Loucy (cell line): ENCODE measurements around the gene ZNF318.

Source experiments
- H2AFZ ChIP-seq: fragments of 200-600 bp; sonication (generic); 2 replicates; pipeline ENCODE4 v1.6.0; 2016; ENCODE audit warnings: antibody characterized with exemption, mild to moderate bottlenecking, low read length, moderate library complexity
- H3F3A ChIP-seq: fragments of 200-600 bp; 2 replicates; pipeline ENCODE4 v1.6.0; 2016; ENCODE audit warnings: antibody characterized with exemption, low read depth, mild to moderate bottlenecking
- H3K27me3 ChIP-seq: fragments of 200-600 bp; sonication (generic); 2 replicates; pipeline ENCODE4 v1.6.1; 2014; ENCODE audit warnings: low read length, mild to moderate bottlenecking; ENCODE audit not compliant: insufficient read depth, poor library complexity, severe bottlenecking
- H3K36me3 ChIP-seq: fragments of 200-600 bp; sonication (generic); 2 replicates; pipeline ENCODE4 v1.6.1; 2016; ENCODE audit warnings: low read length; ENCODE audit not compliant: insufficient read depth
- H3K4me1 ChIP-seq: fragments of 200-600 bp; sonication (generic); 2 replicates; pipeline ENCODE4 v1.5.1; 2014; ENCODE audit warnings: low read length, mild to moderate bottlenecking; ENCODE audit not compliant: insufficient read depth, poor library complexity, severe bottlenecking
- H3K4me2 ChIP-seq: fragments of 200-600 bp; sonication (generic); 2 replicates; pipeline ENCODE4 v1.6.0; 2014; ENCODE audit warnings: antibody characterized with exemption, low read length, low read depth, mild to moderate bottlenecking; ENCODE audit not compliant: poor library complexity, severe bottlenecking
- H3K4me3 ChIP-seq: fragments of 200-600 bp; sonication (generic); 2 replicates; pipeline ENCODE4 v1.5.1; 2014; ENCODE audit warnings: low read length, mild to moderate bottlenecking, mixed read lengths; ENCODE audit not compliant: poor library complexity, severe bottlenecking
- H3K79me2 ChIP-seq: fragments of 200-600 bp; sonication (generic); 2 replicates; pipeline ENCODE4 v1.6.1; 2014; ENCODE audit warnings: low read length; ENCODE audit not compliant: insufficient read depth
- H3K9ac ChIP-seq: fragments of 200-600 bp; sonication (generic); 2 replicates; pipeline ENCODE4 v1.6.0; 2014; ENCODE audit warnings: mild to moderate bottlenecking, low read depth, low read length, moderate library complexity; ENCODE audit not compliant: poor library complexity, severe bottlenecking
- H3K9me2 ChIP-seq: fragments of 200-600 bp; sonication (generic); replicated peaks from 2 replicates; pipeline ENCODE4 v1.6.1; 2016; ENCODE audit warnings: low read depth, low read length, mixed read lengths
- H3K9me3 ChIP-seq: fragments of 200-600 bp; sonication (generic); 2 replicates; pipeline ENCODE4 v1.6.1; 2014; ENCODE audit warnings: mild to moderate bottlenecking, antibody characterized with exemption, low read length, low read depth; ENCODE audit not compliant: insufficient read depth
- H4K20me1 ChIP-seq: fragments of 200-600 bp; sonication (generic); 2 replicates; pipeline ENCODE4 v1.6.0; 2014; ENCODE audit warnings: antibody characterized with exemption, low read length, mild to moderate bottlenecking; ENCODE audit not compliant: insufficient read depth, poor library complexity, severe bottlenecking
- EZH2phosphoT487 ChIP-seq: fragments of 200-600 bp; IDR thresholded peaks from 2 replicates; pipeline ENCODE4 v1.6.1; 2018; ENCODE audit warnings: antibody characterized with exemption, mild to moderate bottlenecking, moderate library complexity, borderline replicate concordance
- TF ChIP-seq, protein P1 (sequence below): fragments of 200-600 bp; sonication (generic); conservative IDR thresholded peaks from 2 replicates; pipeline ENCODE4 v1.5.1; 2014; ENCODE audit warnings: mild to moderate bottlenecking, antibody characterized with exemption, low read length

Gene ZNF318

DNA sequence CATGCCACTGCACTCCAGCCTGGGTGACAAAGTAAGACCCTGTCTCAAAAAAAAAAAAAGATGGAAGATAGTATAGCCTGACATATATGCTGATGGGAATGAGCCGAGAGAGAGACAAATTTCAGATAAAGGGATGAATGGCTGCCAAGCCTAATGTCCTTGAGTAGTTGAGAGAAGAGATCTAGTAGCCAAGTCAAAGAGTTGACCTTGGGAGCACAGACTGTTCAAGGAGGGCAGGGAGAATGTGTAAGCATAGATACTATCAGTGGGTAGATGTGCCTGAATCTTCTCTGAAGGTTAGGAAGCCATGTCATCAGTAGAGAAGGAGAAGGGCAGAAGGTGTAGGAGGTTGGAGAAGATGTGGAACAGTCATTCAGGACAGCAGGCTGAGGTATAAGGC, 37.8 kb upstream of the ZNF318 start:
- Histone ChIP-seq H3K9me2 (no peaks in the 10 kb centered on the region), H3K36me3 (no peaks in the 10 kb centered on the region), H3K27me3 (no peaks in the 10 kb centered on the region), H3K9ac (no peak overlapping the region), H3F3A (no peaks in the 10 kb centered on the region), H3K4me2 (no peak overlapping the region), H3K79me2 (no peaks in the 10 kb centered on the region), H3K9me3 (no peaks in the 10 kb centered on the region), H2AFZ (no peak overlapping the region), H4K20me1 (no peaks in the 10 kb centered on the region), H3K4me3 (no peak overlapping the region), H3K4me1 (no peaks in the 10 kb centered on the region)
- TF ChIP-seq, protein P1, sequence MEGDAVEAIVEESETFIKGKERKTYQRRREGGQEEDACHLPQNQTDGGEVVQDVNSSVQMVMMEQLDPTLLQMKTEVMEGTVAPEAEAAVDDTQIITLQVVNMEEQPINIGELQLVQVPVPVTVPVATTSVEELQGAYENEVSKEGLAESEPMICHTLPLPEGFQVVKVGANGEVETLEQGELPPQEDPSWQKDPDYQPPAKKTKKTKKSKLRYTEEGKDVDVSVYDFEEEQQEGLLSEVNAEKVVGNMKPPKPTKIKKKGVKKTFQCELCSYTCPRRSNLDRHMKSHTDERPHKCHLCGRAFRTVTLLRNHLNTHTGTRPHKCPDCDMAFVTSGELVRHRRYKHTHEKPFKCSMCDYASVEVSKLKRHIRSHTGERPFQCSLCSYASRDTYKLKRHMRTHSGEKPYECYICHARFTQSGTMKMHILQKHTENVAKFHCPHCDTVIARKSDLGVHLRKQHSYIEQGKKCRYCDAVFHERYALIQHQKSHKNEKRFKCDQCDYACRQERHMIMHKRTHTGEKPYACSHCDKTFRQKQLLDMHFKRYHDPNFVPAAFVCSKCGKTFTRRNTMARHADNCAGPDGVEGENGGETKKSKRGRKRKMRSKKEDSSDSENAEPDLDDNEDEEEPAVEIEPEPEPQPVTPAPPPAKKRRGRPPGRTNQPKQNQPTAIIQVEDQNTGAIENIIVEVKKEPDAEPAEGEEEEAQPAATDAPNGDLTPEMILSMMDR, result no peak
- no peak for TF ChIP-seq EZH2phosphoT487

DNA sequence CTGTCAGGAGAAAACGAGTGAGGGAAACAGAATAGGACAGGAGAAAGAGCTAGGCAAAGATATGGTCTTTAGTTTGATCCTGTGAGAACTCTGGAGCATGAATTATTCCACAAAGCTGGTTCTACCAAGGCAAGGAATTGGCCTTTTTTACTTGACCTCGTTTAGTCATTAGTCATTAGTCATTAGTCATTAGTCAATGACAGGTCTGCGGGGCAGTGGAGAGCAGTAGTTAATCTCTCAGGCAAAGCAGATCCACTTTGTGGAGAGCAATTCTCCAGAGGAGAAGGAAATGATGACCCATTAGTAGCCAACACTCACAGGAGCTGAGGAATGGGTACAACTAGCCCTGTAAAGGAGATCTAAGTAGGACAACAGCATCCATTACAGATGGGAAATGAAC, 35.9 kb upstream of the ZNF318 start:
- no peaks in the 10 kb centered on the region for H3K79me2 ChIP-seq
- TF ChIP-seq, protein P1, result no peak
- no peak for TF ChIP-seq EZH2phosphoT487
- no peak overlapping the region for H3K4me3 ChIP-seq
- no peaks in the 10 kb centered on the region for H3K36me3 ChIP-seq
- H3F3A ChIP-seq, result no peaks in the 10 kb centered on the region
- H3K9me2 ChIP-seq, result no peaks in the 10 kb centered on the region
- H3K4me2 ChIP-seq, result no peak overlapping the region
- no peak overlapping the region for H2AFZ ChIP-seq
- H4K20me1 ChIP-seq, result no peaks in the 10 kb centered on the region
- H3K4me1 ChIP-seq, result no peaks in the 10 kb centered on the region
- no peak overlapping the region for H3K9ac ChIP-seq
- no peaks in the 10 kb centered on the region for H3K9me3 ChIP-seq
- H3K27me3 ChIP-seq, result no peaks in the 10 kb centered on the region

DNA sequence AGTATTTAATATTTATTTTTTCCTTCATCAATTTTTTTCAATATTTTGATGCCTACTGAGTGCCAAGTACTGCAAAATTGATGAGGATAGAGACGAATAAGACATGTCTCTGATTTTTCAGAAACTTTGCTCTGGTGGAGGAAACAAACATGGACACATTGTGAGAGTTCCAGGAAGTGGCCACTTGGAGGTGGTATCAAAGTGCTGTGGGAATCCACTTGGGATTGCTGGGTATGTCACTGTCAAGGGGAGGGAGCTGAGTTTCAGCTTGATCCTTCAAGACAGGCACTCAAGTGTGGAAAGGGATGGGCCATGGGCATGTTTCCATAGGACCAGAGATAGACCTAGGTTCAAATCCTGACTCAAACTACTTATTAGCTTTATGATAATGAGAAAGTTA, 33.4 kb upstream of the ZNF318 start:
- no peak overlapping the region for H3K9ac ChIP-seq
- no peaks in the 10 kb centered on the region for H3F3A ChIP-seq
- H3K9me2 ChIP-seq, result no peaks in the 10 kb centered on the region
- TF ChIP-seq EZH2phosphoT487, result no peak
- TF ChIP-seq, protein P1, result peak; percentile 21
- no peaks in the 10 kb centered on the region for H3K36me3 ChIP-seq
- no peaks in the 10 kb centered on the region for H3K79me2 ChIP-seq
- H3K4me3 ChIP-seq, result no peak overlapping the region
- H3K27me3 ChIP-seq, result no peaks in the 10 kb centered on the region
- H3K4me1 ChIP-seq, result no peaks in the 10 kb centered on the region
- no peaks in the 10 kb centered on the region for H4K20me1 ChIP-seq
- H2AFZ ChIP-seq, result no peak overlapping the region
- H3K9me3 ChIP-seq, result no peaks in the 10 kb centered on the region
- no peak overlapping the region for H3K4me2 ChIP-seq
